Raji (cell line): ENCODE results near the gene SF1.

ENCODE experiments used
- POLR2A ChIP-seq: IDR thresholded peaks from 2 replicates; pipeline ENCODE4 v1.6.1; 2011; ENCODE audit warnings: low read depth, low read length, control low read depth; ENCODE audit not compliant: insufficient read depth

SF1 gene

DNA sequence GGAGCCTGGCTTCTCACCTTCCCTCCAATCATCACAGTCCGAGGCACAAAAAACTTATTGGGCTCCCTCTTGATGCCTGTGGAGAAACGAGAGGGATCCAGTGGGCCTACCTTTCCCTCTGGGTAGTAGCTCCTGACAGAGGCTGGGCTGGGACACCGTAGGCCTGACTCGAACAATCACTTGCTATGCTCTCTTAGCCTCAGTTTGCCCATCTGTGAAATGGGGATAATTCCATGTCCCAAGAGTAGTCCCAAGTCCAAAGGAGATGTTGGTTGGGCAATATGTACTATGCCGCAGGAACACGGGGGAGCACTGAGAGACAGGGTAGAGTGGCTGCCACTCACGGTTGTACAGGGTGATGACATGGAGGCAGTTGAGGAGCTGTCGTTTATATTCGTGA lies 26.8 kb downstream of the SF1 start:
- TF ChIP-seq POLR2A: no peak

DNA sequence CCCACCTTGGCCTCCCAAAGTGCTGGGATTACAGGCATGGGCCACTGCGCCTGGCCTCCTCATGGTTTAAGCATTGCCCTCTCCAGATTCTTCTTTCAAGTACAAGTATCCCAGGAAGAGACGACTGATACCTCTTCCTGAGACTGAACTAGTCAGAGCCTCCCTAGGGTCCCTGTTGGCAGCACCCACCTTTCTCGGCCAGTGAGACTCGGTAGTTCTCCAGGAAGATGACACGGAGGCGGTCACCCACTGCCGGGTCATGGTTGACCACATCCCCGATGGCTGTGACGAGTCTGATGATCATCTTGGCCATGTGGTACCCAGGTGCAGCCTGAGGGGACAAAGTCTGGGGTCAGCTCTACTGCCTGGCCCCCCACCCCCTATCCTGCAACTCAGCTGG lies 27.2 kb downstream of the SF1 start:
- no peak for TF ChIP-seq POLR2A

DNA sequence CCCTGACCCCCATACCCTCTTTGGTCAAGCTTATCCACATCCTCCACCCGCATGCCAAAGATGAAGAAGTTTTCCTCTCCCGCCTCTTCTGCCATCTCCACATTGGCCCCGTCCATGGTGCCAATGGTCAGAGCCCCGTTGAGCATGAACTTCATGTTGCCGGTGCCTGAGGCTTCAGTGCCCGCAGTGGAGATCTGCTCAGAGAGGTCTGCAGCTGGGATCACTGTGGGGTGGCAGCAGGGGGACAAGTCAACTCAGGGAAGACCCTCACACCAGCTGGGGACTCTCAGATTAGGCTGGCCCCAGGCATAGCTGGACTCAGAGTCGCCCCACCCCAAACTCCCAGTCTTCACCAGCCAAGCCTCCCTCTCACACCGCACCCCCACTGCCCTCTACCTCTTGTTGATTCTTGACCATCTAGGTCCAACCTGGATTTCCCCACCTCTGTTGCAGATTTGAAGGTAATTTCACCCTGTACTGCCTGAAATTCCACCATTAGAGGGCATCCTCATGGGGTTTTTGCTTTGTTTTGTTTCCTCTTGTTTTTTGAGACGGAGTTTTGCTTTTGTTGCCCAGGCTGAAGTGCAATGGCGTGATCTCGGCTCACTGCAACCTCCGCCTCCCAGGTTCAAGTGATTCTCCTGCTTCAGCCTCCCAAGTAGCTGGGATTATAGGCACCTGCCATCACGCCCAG lies 27.8 kb downstream of the SF1 start:
- TF ChIP-seq POLR2A: no peak

DNA sequence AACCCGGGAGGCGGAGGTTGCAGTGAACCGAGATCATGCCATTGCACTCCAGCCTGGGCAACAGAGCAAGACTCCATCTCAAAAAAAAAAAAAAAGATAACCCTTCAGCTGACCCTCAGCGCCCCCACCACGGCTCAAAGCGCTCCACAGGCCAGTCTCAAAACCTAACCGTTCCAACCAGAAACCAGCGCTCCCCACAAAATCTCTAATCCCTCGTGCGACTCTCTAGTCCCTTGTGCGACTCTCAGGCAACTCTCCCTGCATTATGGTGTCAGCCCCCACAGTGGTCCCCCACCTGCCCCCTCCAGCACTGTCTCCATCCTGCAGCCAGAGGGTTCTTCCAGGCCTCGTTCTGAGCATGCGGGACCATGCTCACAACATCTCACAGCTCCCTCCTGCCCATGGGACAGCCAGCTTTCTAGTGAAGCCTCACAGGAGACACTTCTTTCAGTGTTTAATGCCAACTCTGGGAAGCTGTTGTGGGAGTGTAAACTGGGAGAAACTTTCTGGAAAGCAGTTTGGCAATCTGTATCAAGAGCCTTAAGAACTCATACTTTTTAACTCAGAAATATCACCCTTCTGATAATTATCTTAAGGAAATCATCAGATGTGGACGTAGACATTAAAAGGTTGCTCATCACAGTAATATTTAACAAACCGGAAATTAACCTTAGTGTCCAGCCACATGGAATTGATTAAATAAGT lies 30.2 kb downstream of the SF1 start:
- no peak for TF ChIP-seq POLR2A

DNA sequence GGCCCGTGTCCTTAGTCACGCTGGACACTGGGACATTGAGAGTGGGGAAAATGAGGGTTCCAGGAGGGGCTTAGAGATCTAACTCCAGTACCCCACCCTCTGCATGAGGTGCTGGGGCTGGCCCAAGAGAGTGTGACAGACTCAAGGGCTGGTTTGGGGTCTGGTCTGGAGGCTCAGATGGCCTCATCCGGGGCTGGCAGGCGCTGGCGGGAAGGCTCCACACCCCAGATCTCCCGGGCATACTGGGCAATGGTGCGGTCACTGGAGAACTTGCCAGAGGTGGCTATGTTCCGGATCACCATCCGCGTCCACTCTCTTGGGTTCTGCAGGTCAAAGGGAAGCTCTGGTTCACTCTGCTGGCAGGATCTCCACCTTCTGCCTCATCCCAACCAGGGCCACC lies 31.9 kb downstream of the SF1 start:
- no peak for TF ChIP-seq POLR2A

DNA sequence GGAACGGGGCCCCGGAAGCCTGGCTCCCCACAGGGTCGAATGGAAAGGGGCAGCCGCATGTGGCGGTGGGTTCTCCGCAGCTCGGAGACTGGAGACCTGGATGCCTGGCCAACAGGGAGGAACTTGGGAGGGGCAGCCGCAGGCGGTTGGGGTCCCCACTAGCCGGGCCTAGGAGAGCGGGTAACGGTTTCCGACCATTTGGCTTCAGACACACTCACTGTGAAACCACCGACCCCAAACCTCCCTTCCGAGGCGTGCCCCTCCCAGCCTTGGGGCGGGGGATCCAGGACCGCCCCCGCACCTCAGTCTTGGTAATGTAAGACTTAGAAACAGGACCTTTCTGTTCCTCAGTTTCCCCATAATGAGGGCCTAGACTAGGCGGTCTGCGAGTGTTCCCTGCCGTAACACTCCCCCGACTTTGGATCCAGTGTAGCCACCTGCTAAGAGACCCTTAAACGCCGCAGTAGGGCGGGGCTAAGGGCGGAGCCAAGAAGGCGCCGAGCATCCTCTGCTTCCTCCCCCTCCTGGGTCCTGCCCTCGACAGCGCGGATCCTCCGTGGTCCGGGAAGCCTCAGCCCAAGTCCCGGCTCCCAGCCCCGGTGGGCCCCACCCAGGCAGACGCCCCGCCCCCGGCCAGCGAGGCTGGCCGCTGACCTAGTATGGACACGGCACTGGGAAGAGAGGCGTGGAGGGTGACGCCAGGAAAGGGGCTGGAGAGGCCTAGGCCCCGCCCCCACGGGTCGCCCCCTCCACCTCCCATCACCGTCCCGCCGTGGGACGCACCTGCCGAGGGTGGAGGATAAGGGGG lies 32.6 kb downstream of the SF1 start:
- TF ChIP-seq POLR2A: peak; percentile 83

DNA sequence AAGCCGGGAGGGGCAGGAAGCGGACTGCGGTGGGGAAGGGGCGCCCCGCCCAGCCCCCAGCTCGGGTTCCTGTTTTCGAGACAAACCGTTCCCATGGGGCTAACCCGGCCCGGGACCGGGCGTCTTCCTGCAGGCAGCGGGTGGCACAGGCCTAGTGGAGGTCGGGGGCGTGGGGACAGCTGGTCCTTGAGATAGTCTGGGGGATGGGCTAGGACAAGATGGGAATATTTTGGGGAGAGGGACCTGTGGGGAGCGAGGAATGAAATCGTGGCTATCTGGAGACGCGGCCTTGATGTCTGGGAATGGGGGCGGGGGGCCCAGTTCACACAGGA lies 33.2 kb downstream of the SF1 start:
- TF ChIP-seq POLR2A: no peak

DNA sequence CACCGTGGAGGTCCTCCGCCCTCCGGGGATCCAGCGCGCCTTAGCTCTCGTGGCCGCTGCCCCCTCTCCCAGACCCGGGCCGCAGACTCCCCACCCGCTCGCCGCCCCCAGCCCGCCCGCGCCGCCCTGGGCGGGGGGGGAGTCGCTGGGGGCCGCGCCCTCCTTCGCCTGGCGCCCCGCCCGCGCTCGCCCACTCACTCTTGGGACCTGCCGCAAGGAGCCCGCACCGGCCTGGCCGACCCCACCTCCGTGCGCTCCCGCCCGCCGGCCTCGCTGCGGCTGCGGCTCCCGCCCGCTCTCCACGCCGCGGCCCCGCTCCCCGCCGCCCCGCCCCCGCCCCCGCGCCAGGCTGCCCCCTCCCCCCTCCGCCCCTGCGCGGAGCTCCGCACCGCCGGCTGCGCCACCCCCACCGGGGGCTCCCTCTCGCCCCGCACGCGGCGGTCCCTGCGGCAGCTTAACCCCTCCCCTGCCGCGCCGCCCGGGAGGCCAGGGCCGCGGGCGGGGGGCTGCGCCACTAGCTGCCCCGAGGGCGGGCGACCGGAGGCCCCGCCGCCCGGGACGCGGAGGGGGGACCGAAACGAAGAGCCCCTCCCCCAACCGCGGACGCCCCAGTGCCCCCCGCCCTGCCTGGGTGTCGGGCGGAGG lies 33.7 kb downstream of the SF1 start:
- TF ChIP-seq POLR2A: no peak

DNA sequence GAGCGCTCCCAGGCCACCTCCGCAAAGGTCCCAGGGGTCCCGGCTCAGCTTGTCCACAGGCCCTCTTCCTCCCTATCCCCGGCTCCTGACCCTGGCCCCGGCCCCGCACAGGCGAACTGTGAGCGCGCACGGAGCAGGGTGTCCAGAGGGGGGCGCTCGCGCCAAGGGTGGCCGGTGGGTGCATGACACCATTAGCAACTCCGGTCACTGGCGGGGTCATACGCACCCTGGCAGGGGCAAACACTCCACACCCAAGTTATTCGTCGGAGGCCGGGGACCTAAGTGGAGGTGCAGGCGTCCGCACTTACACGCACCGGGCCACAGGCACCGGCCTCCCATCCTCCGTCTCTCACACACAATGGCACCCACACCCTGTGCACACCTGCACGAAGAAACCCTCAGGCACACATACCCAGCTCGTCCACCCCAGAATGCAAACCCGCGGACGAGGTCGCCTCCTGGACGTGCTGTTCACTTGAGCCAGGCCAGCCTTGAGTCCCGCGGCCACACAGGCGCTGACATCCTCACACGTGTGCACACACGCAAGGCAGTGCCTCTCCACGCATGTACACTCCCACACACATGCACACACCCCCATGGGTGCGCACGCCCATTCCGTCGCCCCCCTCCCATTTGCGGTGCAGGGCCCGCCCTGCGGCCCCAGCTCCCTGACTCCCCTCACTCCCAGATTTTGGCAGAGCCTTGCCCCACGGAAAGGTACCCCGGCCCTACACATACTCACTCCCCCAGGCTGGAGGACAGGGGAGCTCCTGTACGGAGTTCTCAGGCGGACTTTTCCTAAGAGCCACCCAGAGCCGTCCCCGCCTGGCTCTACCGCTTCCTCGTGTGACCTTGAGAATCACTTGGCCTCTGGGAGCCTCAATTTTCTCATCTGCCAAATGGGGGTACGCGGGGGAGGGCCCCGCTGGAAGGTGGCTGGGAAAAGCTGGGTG lies 34.5 kb downstream of the SF1 start, which contains the start of gene RASGRP2:
RASGRP2 (minus strand) TSS at position 552 of the 953 bp plus-strand sequence. CDS start 1,276 bp downstream, outside the sequence.
- TF ChIP-seq POLR2A: peak; percentile 71

DNA sequence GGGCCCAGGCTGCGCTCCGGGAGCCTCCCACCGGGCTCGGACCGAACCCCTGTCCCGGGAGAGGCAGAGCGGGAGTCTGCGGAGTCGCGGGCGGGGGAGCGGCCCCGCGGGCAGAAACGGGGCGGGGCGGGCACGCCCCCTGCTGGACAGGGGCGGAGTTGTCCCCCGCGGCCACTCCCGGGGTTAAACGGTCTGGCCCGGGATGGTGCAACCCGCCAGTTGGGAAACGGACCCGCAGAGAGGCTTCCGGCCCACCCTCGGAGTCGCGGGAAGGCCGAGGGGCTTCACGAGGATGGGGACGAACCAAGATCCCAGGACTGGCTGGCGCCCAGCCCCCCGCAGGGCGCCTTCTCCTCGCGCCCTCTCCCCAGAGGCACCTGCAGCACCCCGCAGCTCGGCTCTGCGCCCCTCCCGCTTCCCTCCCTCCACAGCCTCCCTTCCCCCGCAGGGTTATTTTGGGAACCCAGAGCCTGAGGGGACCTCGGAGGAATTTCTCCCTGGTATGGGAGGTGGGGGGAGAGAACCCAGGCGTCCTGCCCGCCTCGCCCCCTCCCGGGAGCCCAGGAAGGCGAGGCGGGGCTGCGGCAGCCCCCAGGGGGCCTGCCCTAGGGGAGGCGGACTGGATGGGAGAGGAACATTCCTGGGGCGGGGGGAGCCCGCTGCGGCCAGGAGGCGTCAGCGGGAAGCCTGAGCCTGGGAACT lies 35.3 kb downstream of the SF1 start:
- TF ChIP-seq POLR2A: no peak; the same call in 1 of the 2 replicates

DNA sequence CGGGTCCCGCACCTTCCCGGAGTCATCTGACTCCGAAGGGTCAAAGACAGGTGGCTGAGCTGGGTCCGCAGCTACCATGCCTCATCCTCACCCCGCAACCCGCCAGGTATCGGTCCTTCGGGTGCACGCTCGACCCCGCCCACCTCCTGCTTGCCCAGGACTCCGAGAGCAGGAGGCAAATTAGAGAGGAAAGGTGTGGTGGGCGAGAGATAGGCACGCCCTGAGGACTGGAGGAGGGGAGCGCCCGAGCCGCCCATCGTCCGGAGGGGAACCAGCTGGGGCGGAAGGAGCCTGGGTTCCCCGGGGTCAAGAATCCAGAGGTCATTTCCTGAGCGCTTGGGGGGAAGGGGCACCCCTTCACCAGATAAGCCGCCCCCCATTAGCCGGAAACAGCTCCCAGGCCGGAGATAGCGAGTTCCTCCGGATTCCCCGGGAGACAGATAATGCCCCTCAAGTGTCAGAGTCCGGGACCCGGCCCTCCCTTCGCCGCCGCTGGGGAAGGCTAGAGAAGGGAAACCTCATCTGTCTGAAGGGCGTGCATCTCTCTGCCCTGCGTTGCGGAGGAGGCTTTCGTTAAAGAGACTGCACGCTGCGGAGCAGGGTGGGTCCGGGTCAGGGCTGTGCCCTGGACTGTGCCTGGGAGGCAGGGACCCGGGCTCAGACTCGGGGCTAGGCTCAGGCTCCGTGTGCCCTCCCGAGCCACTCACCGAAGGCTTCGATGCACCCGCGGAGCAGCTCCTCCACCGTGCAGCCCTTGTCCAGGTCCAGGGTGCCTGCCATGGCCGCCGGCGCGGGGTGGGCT lies 36.1 kb downstream of the SF1 start:
- no peak for TF ChIP-seq POLR2A

DNA sequence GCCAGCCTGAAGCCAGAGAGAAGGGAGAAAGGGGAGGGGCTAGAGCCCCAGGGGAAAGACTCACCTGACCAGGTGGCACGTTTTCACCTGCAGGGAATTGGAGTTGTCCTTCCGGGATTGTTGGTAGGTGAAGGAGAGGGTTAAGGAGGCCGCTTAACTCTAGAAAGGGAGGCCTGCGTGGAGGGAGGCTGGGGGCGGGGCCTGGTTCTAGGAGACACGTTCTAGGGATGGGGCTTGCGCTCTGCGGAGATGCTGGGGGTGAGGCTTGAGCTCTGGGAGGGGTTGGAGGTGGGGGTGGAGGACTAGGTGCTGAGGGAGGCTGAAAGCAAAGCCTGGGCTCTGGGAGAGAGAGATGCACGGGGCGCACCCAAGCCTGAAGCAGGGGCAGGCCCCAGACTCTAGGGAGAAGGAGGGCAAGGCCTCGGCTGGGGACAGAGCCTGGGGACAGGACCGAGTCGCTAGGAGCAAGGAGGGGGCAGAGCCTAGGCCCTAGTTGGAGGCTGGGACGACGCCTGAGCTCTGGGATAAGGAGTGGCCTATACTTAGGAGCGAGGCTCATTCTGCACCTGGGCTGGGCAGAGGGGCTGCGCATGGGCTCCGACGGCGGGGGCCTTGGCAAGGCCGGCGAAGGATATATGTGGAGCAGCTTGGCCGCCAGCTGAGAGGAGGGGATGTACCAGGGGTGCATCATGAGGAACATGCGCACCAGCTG lies 36.8 kb downstream of the SF1 start:
- TF ChIP-seq POLR2A: no peak
